ENCODE measurements around the gene SLC25A51. TPM values are rescaled to one million over a fixed set of nuclear protein-coding genes. Genes with fewer than 3 reads are reported as not detected.

The SLC25A51 gene
- total RNA-seq, 4 donors from 2014 or later = 16.0 to 30.7 (median 22.2) TPM

DNA sequence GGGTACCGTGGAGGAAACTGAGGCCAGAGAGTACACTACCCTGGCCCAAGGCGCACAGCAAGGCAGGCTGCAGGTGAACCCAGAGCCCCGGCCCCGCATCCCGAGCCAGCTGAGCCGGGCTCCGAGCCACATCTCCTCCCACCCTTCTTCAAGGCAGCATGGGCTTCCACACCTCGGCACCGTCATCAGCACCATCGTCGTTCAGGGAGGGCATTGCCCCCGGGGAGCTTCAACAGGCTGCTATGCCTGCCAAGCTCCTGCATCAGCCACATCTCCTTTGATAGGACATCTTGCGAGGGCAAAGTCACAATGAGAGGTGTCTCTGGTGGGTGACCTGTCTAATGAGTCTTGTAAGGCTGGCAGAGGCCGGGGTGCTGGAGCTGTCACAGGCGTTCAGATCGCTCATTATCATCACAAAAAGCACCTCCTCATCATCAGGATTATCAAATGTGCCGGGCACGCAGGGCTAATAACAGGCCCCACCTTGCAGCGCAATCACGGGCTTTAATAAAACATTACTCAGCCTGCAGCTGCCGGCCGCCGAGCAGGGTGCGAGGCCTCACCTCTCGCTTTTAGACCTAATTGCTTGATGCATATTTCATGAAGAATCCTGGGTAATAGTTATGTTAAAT, 20.0 kb upstream of the SLC25A51 start:
- peaks cover 5 to 6% of the 10 kb centered on the region in 2 donors for H3K4me1 ChIP-seq
- intact Hi-C loops (cut with DNase I; ENCODE audit: low total_unique reads) = no loop called here
- no peaks in the 10 kb centered on the region for H3K9me3 ChIP-seq
- DNase-seq = no peak
- H3K27me3 ChIP-seq = no peaks in the 10 kb centered on the region
- ATAC-seq = no peak
- in situ Hi-C loops (cut with MboI; ENCODE audit: low sequenced_read_pairs in 4 of 4) = loop anchor here in 1 of 4 donors (25.0 kb wide), 1 partner anchor 337 kb away; the partner anchor contains the start of genes FBXO10 and TOMM5
- no peak overlapping the region for H3K27ac ChIP-seq
- no peaks in the 10 kb centered on the region for H3K36me3 ChIP-seq
- TF ChIP-seq, protein P1, sequence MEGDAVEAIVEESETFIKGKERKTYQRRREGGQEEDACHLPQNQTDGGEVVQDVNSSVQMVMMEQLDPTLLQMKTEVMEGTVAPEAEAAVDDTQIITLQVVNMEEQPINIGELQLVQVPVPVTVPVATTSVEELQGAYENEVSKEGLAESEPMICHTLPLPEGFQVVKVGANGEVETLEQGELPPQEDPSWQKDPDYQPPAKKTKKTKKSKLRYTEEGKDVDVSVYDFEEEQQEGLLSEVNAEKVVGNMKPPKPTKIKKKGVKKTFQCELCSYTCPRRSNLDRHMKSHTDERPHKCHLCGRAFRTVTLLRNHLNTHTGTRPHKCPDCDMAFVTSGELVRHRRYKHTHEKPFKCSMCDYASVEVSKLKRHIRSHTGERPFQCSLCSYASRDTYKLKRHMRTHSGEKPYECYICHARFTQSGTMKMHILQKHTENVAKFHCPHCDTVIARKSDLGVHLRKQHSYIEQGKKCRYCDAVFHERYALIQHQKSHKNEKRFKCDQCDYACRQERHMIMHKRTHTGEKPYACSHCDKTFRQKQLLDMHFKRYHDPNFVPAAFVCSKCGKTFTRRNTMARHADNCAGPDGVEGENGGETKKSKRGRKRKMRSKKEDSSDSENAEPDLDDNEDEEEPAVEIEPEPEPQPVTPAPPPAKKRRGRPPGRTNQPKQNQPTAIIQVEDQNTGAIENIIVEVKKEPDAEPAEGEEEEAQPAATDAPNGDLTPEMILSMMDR (IDR thresholded peaks at IDR 0.05 in 4 of 5, conservative IDR thresholded peaks at IDR 0.05 in 1 of 5) = no peak
- TF ChIP-seq POLR2A (IDR thresholded peaks at IDR 0.05) = no peak
- H3K4me3 ChIP-seq = no peak overlapping the region

DNA sequence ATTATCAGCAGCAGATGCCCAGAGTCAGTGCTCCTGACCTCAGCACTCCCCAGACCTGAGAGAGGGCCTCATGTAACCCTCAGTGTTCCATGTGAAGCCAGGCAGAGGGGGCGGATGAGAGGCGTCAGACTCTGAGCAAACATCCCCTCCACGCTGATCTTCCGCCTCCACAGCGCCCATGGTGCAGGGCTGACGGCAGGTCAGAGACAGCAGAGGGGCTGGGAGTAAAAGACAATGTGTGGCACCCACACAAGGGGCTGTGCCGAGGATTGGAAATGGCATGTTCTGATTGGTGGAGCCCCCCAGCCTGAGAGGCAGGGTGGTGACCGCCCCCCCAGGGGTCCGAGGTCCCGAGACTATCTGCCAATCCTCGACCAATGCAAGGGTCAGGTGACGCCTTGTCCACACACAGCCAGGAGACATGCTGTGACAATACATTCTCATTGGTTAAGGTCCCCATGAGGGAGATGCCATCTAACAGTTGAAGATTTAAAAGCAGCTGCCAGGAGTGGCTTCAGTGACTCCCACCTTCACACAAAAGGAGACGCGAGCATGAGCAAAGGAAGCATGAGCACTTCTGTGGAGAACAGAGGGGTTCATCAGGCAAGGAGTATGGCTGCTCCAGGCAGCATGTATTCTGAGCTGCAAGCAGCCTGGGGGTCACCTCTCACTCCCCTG, 19.3 kb upstream of the SLC25A51 start:
- Histone ChIP-seq H3K27ac (no peak overlapping the region), H3K27me3 (no peaks in the 10 kb centered on the region), H3K36me3 (peaks cover 0 to 5% of the 10 kb centered on the region in 2 donors), H3K4me1 (peaks cover 0 to under 1% of the 10 kb centered on the region in 2 donors), H3K9me3 (no peaks in the 10 kb centered on the region), H3K4me3 (no peak overlapping the region)
- TF ChIP-seq, protein P1 (IDR thresholded peaks at IDR 0.05 in 4 of 5, conservative IDR thresholded peaks at IDR 0.05 in 1 of 5) = no peak
- no peak for TF ChIP-seq POLR2A (IDR thresholded peaks at IDR 0.05)
- ATAC-seq = no peak
- DNase-seq = no peak
- intact Hi-C loops (cut with DNase I; ENCODE audit: low total_unique reads) = no loop called here
- in situ Hi-C loops (cut with MboI; ENCODE audit: low sequenced_read_pairs in 4 of 4) = loop anchor here in 1 of 4 donors (25.0 kb wide), 1 partner anchor 336 kb away; the partner anchor contains the start of genes FBXO10 and TOMM5

DNA sequence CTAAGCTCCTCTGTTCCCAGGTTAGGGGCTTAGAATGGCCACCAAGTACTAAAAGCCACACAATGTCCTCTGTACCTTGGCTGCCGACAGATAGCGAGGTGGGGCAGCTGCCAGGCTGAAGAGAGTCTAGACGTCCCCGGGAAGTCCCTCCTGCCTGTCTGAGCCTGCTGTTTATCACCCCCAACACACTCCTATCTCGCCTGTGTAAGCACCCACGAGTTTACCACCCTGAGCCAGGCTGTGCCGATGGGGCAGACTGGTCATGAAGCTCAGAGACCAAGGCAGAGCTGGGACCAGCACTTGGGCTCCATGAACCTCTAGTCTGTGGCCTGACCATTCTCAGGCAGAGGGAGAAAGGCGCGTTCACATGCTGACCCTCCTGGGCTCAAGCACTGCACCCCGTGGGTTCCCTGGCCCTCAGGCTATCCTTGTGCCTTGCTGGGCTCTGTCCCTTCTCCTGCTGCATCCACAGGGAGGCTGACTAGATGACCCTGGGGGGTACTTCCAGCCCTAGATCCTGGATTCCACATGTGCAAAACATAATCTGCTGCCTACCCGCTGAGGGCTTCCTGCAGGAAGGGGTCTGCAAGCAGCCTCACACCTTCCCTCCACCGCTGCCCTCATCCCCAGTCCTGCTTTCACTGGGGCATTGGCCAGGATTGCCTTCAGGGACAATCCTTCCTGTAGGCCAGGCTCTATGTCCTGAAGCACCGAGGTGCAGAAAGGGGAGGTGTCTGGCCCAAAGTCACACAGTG, 18.6 kb upstream of the SLC25A51 start:
- H3K4me3 ChIP-seq = no peak overlapping the region
- TF ChIP-seq POLR2A (IDR thresholded peaks at IDR 0.05) = no peak
- TF ChIP-seq, protein P1 (IDR thresholded peaks at IDR 0.05 in 4 of 5, conservative IDR thresholded peaks at IDR 0.05 in 1 of 5) = no peak
- peaks cover 0 to 6% of the 10 kb centered on the region in 2 donors for H3K36me3 ChIP-seq
- DNase-seq (no peak), ATAC-seq (no peak)
- in situ Hi-C loops (cut with MboI; ENCODE audit: low sequenced_read_pairs in 4 of 4) (loop anchor here in 1 of 4 donors (25.0 kb wide), 1 partner anchor 335 kb away; the partner anchor contains the start of genes FBXO10 and TOMM5), intact Hi-C loops (cut with DNase I; ENCODE audit: low total_unique reads) (no loop called here)
- H3K9me3 ChIP-seq = no peaks in the 10 kb centered on the region
- H3K27me3 ChIP-seq = no peaks in the 10 kb centered on the region
- no peaks in the 10 kb centered on the region for H3K4me1 ChIP-seq
- H3K27ac ChIP-seq = no peak overlapping the region

DNA sequence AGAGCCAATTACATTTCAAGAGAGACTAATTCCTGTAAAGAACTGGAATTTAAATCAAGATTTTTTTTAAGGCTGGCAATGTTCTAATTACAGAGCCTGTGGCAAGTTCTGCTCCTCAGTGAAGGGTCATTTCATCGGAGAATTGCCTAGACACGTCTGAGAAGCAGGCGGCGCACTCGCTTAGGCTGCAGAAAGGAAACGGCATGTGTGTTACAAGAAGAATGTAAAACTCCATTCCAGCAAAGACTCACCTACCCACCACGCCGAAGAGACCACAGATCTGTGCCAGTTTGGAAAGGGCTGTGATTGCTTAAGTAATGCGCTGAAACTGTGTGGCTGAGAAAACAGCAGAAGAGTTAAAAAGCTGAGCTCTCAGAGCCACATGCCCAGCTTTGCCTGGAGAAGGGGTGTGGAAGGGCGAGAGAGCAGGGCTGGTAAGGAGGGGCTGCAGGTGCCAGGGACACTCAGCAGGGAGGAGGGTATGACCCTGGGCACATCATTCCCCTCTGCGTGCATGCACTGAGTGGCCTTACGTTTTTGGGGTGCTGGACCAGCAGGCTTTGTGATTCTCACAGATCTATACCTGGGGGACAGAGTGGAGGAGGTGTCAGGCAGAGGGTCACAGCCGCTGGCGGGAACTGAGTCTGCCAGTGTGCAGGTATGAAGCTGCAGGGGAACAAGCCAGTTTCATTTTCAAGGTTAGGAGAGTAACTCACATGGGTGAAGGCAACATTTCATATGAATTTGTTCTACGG, 17.8 kb upstream of the SLC25A51 start:
- Histone ChIP-seq H3K27me3 (no peaks in the 10 kb centered on the region), H3K4me3 (no peak overlapping the region), H3K4me1 (no peaks in the 10 kb centered on the region), H3K9me3 (no peaks in the 10 kb centered on the region), H3K36me3 (peaks cover 0 to 6% of the 10 kb centered on the region in 2 donors), H3K27ac (no peak overlapping the region)
- intact Hi-C loops (cut with DNase I; ENCODE audit: low total_unique reads) = no loop called here
- no peak for DNase-seq
- in situ Hi-C loops (cut with MboI; ENCODE audit: low sequenced_read_pairs in 4 of 4) = loop anchor here in 1 of 4 donors (25.0 kb wide), 1 partner anchor 334 kb away; the partner anchor contains the start of genes FBXO10 and TOMM5
- no peak for ATAC-seq
- TF ChIP-seq POLR2A (IDR thresholded peaks at IDR 0.05) = no peak
- TF ChIP-seq, protein P1 (IDR thresholded peaks at IDR 0.05 in 4 of 5, conservative IDR thresholded peaks at IDR 0.05 in 1 of 5) = no peak

All from gastrocnemius medialis (tissue), 4 donors.